Mesenchymal stem cell (in vitro differentiated cells and primary cell): Measurements from ENCODE around the gene CBR1.

Experiments used
- DNase-seq: peaks from one replicate; pipeline ENCODE4 v3.0.0-alpha.2; 2013
- H2AFZ ChIP-seq: one replicate; pipeline ENCODE4 v1.6.1; 2013; ENCODE audit warnings: low read depth, mild to moderate bottlenecking, control low read depth, inconsistent platforms, low read length, moderate library complexity
- H2AK5ac ChIP-seq: 2 replicates; pipeline ENCODE4 v1.6.1; 2013; ENCODE audit warnings: low read length, moderate library complexity, mild to moderate bottlenecking, inconsistent platforms; ENCODE audit not compliant: severe bottlenecking
- H2BK120ac ChIP-seq: one replicate; pipeline ENCODE4 v1.6.1; 2013; ENCODE audit warnings: low read depth, mild to moderate bottlenecking, inconsistent platforms, low read length, moderate library complexity
- H2BK12ac ChIP-seq, 2 experiments: one replicate each; pipeline ENCODE4 v1.6.1; 2013; ENCODE audit warnings: inconsistent platforms in 2 of 2, low read length in 2 of 2, mild to moderate bottlenecking in 2 of 2, moderate library complexity in 2 of 2, control low read depth in 1 of 2
- H2BK15ac ChIP-seq: one replicate; pipeline ENCODE4 v1.6.1; 2013; ENCODE audit warnings: mild to moderate bottlenecking, low read depth, inconsistent platforms; ENCODE audit not compliant: poor library complexity, severe bottlenecking
- H2BK5ac ChIP-seq: 2 replicates; pipeline ENCODE4 v1.6.1; 2013; ENCODE audit warnings: low read depth, mild to moderate bottlenecking, low read length, control low read depth, inconsistent platforms; ENCODE audit not compliant: poor library complexity, severe bottlenecking
- H3K14ac ChIP-seq, 2 experiments: one replicate each; pipeline ENCODE4 v1.6.1; 2013; ENCODE audit warnings: inconsistent platforms in 2 of 2, low read length in 2 of 2, control low read depth in 1 of 2, mild to moderate bottlenecking in 1 of 2, moderate library complexity in 1 of 2
- H3K18ac ChIP-seq, 2 experiments: one replicate each; pipeline ENCODE4 v1.6.1; 2013; ENCODE audit warnings: inconsistent platforms in 2 of 2, low read length in 2 of 2, control low read depth in 1 of 2, low read depth in 1 of 2, mild to moderate bottlenecking in 1 of 2
- H3K23ac ChIP-seq, 2 experiments: one replicate each; pipeline ENCODE4 v1.6.1; 2013; ENCODE audit warnings: inconsistent platforms in 2 of 2, low read length in 2 of 2, mild to moderate bottlenecking in 2 of 2, moderate library complexity in 2 of 2, control low read depth in 1 of 2
- H3K27ac ChIP-seq: 2 replicates; pipeline ENCODE4 v1.5.1; 2013; ENCODE audit warnings: mild to moderate bottlenecking, moderate library complexity, low read length, control low read depth, inconsistent platforms; ENCODE audit not compliant: poor library complexity, severe bottlenecking
- H3K27me3 ChIP-seq, 2 experiments: 2 replicates each; pipeline versions ENCODE4 v1.6.1 to v1.7.0; 2013; ENCODE audit warnings: low read length in 2 of 2, mild to moderate bottlenecking in 2 of 2, moderate library complexity in 2 of 2, control low read depth in 1 of 2, inconsistent platforms in 1 of 2; ENCODE audit not compliant: control insufficient read depth in 1 of 2, insufficient read depth in 1 of 2
- H3K36me3 ChIP-seq, 2 experiments: 2 replicates each; pipeline versions ENCODE4 v1.6.1 to v1.7.0; 2013; ENCODE audit warnings: low read length in 2 of 2, control low read depth in 1 of 2, inconsistent platforms in 1 of 2, low read depth in 1 of 2, mild to moderate bottlenecking in 1 of 2; ENCODE audit not compliant: insufficient read depth in 2 of 2, control insufficient read depth in 1 of 2
- H3K4ac ChIP-seq, 2 experiments: one replicate each; pipeline ENCODE4 v1.6.1; 2013; ENCODE audit warnings: inconsistent platforms in 2 of 2, low read length in 2 of 2, mild to moderate bottlenecking in 2 of 2, moderate library complexity in 2 of 2, control low read depth in 1 of 2, low read depth in 1 of 2
- H3K4me1 ChIP-seq: 2 replicates; pipeline ENCODE4 v1.6.1; 2013; ENCODE audit warnings: low read depth, low read length, control low read depth; ENCODE audit not compliant: control insufficient read depth, insufficient read depth
- H3K4me2 ChIP-seq: 2 replicates; pipeline ENCODE4 v1.6.1; 2013; ENCODE audit warnings: low read length, mild to moderate bottlenecking, inconsistent platforms; ENCODE audit not compliant: poor library complexity, severe bottlenecking
- H3K4me3 ChIP-seq, 2 experiments: 2 replicates each; pipeline versions ENCODE4 v1.5.1 to v1.7.0; 2013; ENCODE audit warnings: low read length in 2 of 2, mild to moderate bottlenecking in 2 of 2, control low read depth in 1 of 2, low read depth in 1 of 2; ENCODE audit not compliant: insufficient read depth in 1 of 2
- H3K79me1 ChIP-seq: replicated peaks from 2 replicates; pipeline ENCODE4 v1.6.1; 2013; ENCODE audit warnings: mild to moderate bottlenecking, control low read depth, low read length, inconsistent platforms; ENCODE audit not compliant: poor library complexity, severe bottlenecking
- H3K9ac ChIP-seq: 2 replicates; pipeline ENCODE4 v1.7.0; 2013; ENCODE audit warnings: mild to moderate bottlenecking, low read length, moderate library complexity
- H3K9me3 ChIP-seq: 2 replicates; pipeline ENCODE4 v1.7.0; 2013; ENCODE audit warnings: mild to moderate bottlenecking, low read length; ENCODE audit not compliant: control insufficient read depth
- H4K8ac ChIP-seq: one replicate; pipeline ENCODE4 v1.6.1; 2013; ENCODE audit warnings: inconsistent platforms, mild to moderate bottlenecking, low read length, moderate library complexity
- H4K91ac ChIP-seq: one replicate; pipeline ENCODE4 v1.6.1; 2013; ENCODE audit warnings: mild to moderate bottlenecking, low read length, inconsistent platforms
- WGBS: methylation state at CpG from one replicate; pipeline ENCODE4 v1.1.7; 2013; ENCODE audit warnings: mixed read lengths; 5-methylcytosine and 5-hydroxymethylcytosine counted together

The CBR1 gene

DNA sequence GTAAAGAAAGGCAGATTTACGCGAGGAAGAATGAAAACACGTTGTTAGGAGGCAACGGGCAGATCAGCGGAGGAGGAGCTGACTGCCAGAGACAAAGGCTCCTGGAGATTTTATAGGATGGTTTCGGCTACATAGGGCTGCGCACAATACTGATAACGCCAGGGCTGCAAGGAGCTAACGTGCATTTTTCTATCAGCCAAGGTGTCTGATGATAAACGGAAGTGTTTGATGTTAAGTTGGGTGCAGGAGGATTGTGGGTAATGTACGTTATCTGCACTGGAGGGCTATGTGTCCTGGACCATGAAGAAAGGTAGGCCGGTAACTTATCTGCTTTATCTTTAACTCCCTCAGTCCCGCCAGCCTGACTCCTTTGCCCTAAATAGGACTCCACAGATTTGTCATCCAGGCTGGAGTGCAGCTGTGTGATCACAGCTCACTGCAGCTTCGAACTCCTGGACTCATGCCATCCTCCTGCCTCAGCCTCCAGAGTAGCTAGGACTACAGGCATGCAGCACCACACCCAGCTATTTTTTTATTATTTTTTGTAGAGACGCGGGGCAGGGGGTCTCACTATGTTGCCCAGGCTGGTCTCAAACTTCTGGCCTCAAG lies 39.1 kb upstream of the CBR1 start:
- Histone ChIP-seq H3K4ac (no peak overlapping the region), H3K27me3 (no peaks in the 10 kb centered on the region), H2BK15ac (no peak overlapping the region), H3K79me1 (no peaks in the 10 kb centered on the region), H3K9ac (peak overlapping the region; percentile 8), H3K9me3 (no peaks in the 10 kb centered on the region), H2BK120ac (no peak overlapping the region), H3K36me3 (peaks cover 15 to 34% of the 10 kb centered on the region in 2 experiments), H3K4me3 (no peak overlapping the region), H2AFZ (no peak overlapping the region), H4K91ac (no peak overlapping the region), H4K8ac (no peak overlapping the region), H2BK12ac (no peak overlapping the region), H3K14ac (no peak overlapping the region), H3K27ac (no peak overlapping the region), H3K4me2 (no peak overlapping the region), H3K23ac (no peak overlapping the region), H3K18ac (no peak overlapping the region), H2BK5ac (no peak overlapping the region), H3K4me1 (peaks cover 9% of the 10 kb centered on the region), H2AK5ac (no peak overlapping the region)
- WGBS: 85% methylated on average over 16 of the region's 16 CpGs
- DNase-seq: no peak

DNA sequence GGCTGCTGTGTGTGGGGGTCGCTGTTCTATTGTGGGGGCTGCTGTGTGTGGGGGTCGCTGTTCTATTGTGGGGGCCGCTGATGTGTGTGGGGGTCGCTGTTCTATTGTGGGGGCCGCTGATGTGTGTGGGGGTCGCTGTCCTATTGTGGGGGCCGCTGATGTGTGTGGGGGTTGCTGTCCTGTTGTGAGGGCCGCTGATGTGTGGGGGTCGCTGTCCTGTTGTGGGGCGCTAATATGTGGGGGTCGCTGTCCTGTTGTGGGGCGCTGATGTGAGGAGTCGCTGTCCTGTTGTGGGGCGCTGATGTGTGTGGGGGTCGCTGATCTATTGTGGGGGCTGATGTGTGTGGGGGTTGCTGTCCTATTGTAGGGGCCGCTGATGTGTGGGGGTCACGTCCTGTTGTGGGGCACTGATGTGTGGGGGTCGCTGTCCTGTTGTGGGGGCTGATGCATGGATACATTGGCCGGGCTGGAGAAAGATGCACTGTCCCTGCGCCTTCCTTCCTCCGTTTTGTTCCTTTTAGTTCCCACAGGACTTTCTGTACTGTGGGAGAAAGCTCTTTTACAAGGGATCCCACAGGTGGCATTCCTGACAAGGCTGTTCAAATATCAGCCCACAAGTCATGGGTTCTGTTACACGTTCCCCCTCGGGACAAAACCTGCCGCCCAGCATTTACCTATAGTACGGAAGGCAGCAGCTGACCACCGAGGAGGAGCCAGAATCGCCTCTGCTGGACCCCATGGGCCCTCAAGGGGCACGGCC lies 37.0 kb upstream of the CBR1 start:
- no peak overlapping the region for H3K9ac ChIP-seq
- no peak overlapping the region for H3K4me3 ChIP-seq
- no peak overlapping the region for H3K4me2 ChIP-seq
- peak overlapping the region; percentile 30 for H2BK15ac ChIP-seq
- H3K9me3 ChIP-seq: no peaks in the 10 kb centered on the region
- no peak overlapping the region for H3K27ac ChIP-seq
- DNase-seq: no peak
- H3K4me1 ChIP-seq: peaks cover 10% of the 10 kb centered on the region
- no peak overlapping the region for H2BK5ac ChIP-seq
- H3K27me3 ChIP-seq: no peaks in the 10 kb centered on the region
- H2AK5ac ChIP-seq: no peak overlapping the region
- no peak overlapping the region for H4K8ac ChIP-seq
- WGBS: 94% methylated on average over 28 of the region's 28 CpGs
- no peak overlapping the region for H3K18ac ChIP-seq
- H3K23ac ChIP-seq: no peak overlapping the region
- peaks cover 34 to 37% of the 10 kb centered on the region in 2 experiments for H3K36me3 ChIP-seq
- no peak overlapping the region for H2BK12ac ChIP-seq
- H3K79me1 ChIP-seq: no peaks in the 10 kb centered on the region
- no peak overlapping the region for H2BK120ac ChIP-seq
- H2AFZ ChIP-seq: no peak overlapping the region
- no peak overlapping the region for H4K91ac ChIP-seq
- no peak overlapping the region for H3K4ac ChIP-seq
- no peak overlapping the region for H3K14ac ChIP-seq

DNA sequence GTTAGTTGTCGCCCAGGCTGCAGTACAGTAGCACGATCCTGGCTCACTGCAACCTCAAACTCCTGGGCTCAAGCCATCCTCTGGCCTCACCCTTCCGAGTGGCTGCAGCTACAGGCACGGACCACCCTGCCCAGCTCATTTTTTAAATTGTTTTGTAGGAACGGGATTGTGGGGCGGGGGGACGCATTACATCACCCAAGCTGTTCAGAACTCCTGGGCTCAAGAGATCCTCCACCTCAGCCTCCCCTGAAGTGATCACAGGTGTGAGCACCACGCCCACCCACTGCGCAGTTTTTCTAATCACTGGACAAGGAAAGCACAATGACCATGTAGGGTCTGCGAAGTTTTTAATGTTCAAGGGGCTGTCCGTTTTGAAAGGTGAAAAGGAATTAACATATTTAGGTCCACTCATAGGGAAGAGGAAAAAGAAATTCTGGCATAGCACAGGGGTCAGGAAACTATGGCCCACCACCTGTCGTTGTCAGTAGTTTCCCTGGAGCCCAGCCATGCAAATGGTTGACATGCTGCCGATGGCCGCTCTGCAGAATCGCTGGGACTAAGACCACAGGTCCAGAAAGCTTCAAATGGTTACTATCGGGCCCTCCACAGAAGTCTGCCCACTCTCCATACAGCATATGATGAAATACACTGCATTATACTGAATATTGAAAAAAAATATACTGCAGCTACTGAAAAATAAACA lies 35.5 kb upstream of the CBR1 start:
- Histone ChIP-seq H4K91ac (no peak overlapping the region), H3K18ac (no peak overlapping the region), H3K14ac (no peak overlapping the region), H3K36me3 (peaks cover 46 to 49% of the 10 kb centered on the region in 2 experiments), H3K27ac (no peak overlapping the region), H2BK120ac (no peak overlapping the region), H3K23ac (no peak overlapping the region), H3K4ac (no peak overlapping the region), H2BK15ac (no peak overlapping the region), H4K8ac (no peak overlapping the region), H3K79me1 (peaks cover 2% of the 10 kb centered on the region), H2BK12ac (no peak overlapping the region), H3K9ac (no peak overlapping the region), H2BK5ac (no peak overlapping the region), H3K4me3 (no peak overlapping the region), H3K4me1 (peaks cover 8% of the 10 kb centered on the region), H3K27me3 (no peaks in the 10 kb centered on the region), H2AK5ac (no peak overlapping the region), H3K4me2 (no peak overlapping the region), H3K9me3 (no peaks in the 10 kb centered on the region), H2AFZ (no peak overlapping the region)
- WGBS: 92% methylated on average over 15 of the region's 16 CpGs
- DNase-seq: no peak

DNA sequence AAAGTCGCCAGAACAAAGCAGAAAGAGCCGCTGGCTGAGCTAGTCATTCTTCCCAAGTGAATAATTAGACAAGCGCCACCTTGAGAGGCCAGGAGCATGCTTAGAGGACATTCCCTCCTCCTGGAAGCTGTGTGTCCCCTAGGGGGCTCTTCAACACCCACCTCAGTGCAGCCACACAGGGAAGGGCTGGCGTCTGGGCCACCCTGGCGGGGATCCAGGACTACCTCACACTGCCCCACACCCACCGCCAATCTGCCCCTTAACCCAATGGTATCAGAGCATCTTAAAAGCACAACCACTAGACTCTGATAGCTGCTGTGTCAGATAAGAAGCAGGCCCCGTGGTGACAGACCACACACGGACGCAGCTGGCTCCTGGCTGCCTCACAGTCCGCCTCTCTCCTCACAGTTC lies 34.4 kb upstream of the CBR1 start:
- no peak overlapping the region for H3K23ac ChIP-seq
- WGBS: 81% methylated on average over 10 of the region's 10 CpGs
- no peak overlapping the region for H3K4ac ChIP-seq
- no peak overlapping the region for H2BK15ac ChIP-seq
- no peaks in the 10 kb centered on the region for H3K27me3 ChIP-seq
- no peak overlapping the region for H3K14ac ChIP-seq
- no peak overlapping the region for H2BK12ac ChIP-seq
- H3K9ac ChIP-seq: no peak overlapping the region
- peaks cover 50 to 59% of the 10 kb centered on the region in 2 experiments for H3K36me3 ChIP-seq
- no peak overlapping the region for H2AFZ ChIP-seq
- H3K4me3 ChIP-seq: no peak overlapping the region
- H3K4me2 ChIP-seq: no peak overlapping the region
- H4K91ac ChIP-seq: no peak overlapping the region
- DNase-seq: no peak
- H3K27ac ChIP-seq: no peak overlapping the region
- peaks cover 8% of the 10 kb centered on the region for H3K4me1 ChIP-seq
- H3K9me3 ChIP-seq: no peaks in the 10 kb centered on the region
- H3K18ac ChIP-seq: no peak overlapping the region
- H3K79me1 ChIP-seq: peaks cover 2% of the 10 kb centered on the region
- H2BK120ac ChIP-seq: no peak overlapping the region
- H2BK5ac ChIP-seq: no peak overlapping the region
- H4K8ac ChIP-seq: no peak overlapping the region
- H2AK5ac ChIP-seq: no peak overlapping the region
